IMR-90 (cell line): Measurements from ENCODE around the gene MCM6.

Source experiments
- CEBPB ChIP-seq: IDR thresholded peaks from 2 replicates; pipeline ENCODE4 v1.6.1; 2012; ENCODE audit warnings: low read depth, low read length, improper control_type of control experiment
- CHD1 ChIP-seq: IDR thresholded peaks from 2 replicates; pipeline ENCODE4 v1.6.1; 2012; ENCODE audit warnings: low read depth, low read length, improper control_type of control experiment
- MAZ ChIP-seq: IDR thresholded peaks from 2 replicates; pipeline ENCODE4 v1.6.1; 2012; ENCODE audit warnings: low read depth, mild to moderate bottlenecking, low read length, improper control_type of control experiment, moderate library complexity, borderline replicate concordance
- NFE2L2 ChIP-seq: fragments of 150-350 bp; IDR thresholded peaks from 2 replicates; pipeline ENCODE4 v1.6.1; 2016; ENCODE audit warnings: low read depth, mild to moderate bottlenecking, low read length
- POLR2A ChIP-seq: IDR thresholded peaks from 2 replicates; pipeline ENCODE4 v1.6.1; 2012; ENCODE audit warnings: mild to moderate bottlenecking, low read depth, low read length
- RAD21 ChIP-seq: IDR thresholded peaks from 2 replicates; pipeline ENCODE4 v1.6.1; 2012; ENCODE audit warnings: low read length, improper control_type of control experiment
- RCOR1 ChIP-seq: IDR thresholded peaks from 2 replicates; pipeline ENCODE4 v1.6.1; 2012; ENCODE audit warnings: mild to moderate bottlenecking, low read length, improper control_type of control experiment; ENCODE audit not compliant: insufficient replicate concordance
- RFX5 ChIP-seq: IDR thresholded peaks from 2 replicates; pipeline ENCODE4 v1.8.0; 2012; ENCODE audit warnings: low read depth, mild to moderate bottlenecking, low read length, moderate library complexity
- SMC3 ChIP-seq: fragments of 150-350 bp; IDR thresholded peaks from 2 replicates; pipeline ENCODE4 v1.6.1; 2016; ENCODE audit warnings: low read depth, mild to moderate bottlenecking, antibody characterized with exemption, low read length, moderate library complexity
- TF ChIP-seq, protein P1 (sequence below): conservative IDR thresholded peaks from 2 replicates; pipeline ENCODE4 v1.5.1; 2012; ENCODE audit warnings: mild to moderate bottlenecking, low read depth, low read length, improper control_type of control experiment
- TF ChIP-seq, protein P2 (sequence below): fragments of 150-350 bp; IDR thresholded peaks from 2 replicates; pipeline ENCODE4 v1.6.1; 2016; ENCODE audit warnings: low read depth, mild to moderate bottlenecking, low read length, moderate library complexity, borderline replicate concordance
- TF ChIP-seq, protein P3 (sequence below): fragments of 150-350 bp; IDR thresholded peaks from 2 replicates; pipeline ENCODE4 v1.6.1; 2017; ENCODE audit warnings: mild to moderate bottlenecking, antibody characterized with exemption, low read length, low read depth

DNA sequence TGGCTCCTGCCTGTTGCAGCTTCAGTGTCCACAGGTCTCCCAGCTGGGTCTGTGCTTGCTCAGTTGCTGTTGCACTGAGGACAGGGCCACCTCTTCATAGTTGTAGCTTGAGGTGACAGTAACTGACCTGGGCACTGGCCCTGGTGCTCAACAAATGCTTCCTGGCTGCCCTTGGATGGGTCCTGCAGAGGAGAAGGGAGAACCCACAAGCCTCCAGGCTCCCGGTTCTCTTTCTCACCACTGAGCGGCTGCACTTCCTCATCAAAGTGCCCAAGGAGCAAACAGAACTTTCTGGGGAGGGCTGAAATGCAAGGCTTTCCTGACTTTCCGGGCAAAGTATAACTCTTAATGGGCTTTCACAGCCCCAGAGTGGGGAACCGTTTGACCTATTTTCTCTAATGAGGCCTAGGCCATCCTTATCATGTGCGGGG, 78.0 kb downstream of the MCM6 start:
- TF ChIP-seq, protein P1, sequence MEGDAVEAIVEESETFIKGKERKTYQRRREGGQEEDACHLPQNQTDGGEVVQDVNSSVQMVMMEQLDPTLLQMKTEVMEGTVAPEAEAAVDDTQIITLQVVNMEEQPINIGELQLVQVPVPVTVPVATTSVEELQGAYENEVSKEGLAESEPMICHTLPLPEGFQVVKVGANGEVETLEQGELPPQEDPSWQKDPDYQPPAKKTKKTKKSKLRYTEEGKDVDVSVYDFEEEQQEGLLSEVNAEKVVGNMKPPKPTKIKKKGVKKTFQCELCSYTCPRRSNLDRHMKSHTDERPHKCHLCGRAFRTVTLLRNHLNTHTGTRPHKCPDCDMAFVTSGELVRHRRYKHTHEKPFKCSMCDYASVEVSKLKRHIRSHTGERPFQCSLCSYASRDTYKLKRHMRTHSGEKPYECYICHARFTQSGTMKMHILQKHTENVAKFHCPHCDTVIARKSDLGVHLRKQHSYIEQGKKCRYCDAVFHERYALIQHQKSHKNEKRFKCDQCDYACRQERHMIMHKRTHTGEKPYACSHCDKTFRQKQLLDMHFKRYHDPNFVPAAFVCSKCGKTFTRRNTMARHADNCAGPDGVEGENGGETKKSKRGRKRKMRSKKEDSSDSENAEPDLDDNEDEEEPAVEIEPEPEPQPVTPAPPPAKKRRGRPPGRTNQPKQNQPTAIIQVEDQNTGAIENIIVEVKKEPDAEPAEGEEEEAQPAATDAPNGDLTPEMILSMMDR: no peak
- no peak for TF ChIP-seq MAZ
- TF ChIP-seq RCOR1: no peak
- no peak for TF ChIP-seq POLR2A
- TF ChIP-seq, protein P2, sequence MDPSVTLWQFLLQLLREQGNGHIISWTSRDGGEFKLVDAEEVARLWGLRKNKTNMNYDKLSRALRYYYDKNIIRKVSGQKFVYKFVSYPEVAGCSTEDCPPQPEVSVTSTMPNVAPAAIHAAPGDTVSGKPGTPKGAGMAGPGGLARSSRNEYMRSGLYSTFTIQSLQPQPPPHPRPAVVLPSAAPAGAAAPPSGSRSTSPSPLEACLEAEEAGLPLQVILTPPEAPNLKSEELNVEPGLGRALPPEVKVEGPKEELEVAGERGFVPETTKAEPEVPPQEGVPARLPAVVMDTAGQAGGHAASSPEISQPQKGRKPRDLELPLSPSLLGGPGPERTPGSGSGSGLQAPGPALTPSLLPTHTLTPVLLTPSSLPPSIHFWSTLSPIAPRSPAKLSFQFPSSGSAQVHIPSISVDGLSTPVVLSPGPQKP: no peak
- no peak for TF ChIP-seq RFX5
- no peak for TF ChIP-seq SMC3
- no peak for TF ChIP-seq CHD1
- TF ChIP-seq, protein P3, sequence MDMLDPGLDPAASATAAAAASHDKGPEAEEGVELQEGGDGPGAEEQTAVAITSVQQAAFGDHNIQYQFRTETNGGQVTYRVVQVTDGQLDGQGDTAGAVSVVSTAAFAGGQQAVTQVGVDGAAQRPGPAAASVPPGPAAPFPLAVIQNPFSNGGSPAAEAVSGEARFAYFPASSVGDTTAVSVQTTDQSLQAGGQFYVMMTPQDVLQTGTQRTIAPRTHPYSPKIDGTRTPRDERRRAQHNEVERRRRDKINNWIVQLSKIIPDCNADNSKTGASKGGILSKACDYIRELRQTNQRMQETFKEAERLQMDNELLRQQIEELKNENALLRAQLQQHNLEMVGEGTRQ: no peak
- TF ChIP-seq RAD21: no peak
- TF ChIP-seq CEBPB: no peak
- no peak for TF ChIP-seq NFE2L2
